ENCODE results near the gene LRP2BP. TPM values are rescaled to one million over a fixed set of nuclear protein-coding genes. Genes with fewer than 3 reads are reported as not detected.
A peak's percentile ranks its signal among the peaks of the same experiment; 100 is the strongest.

LRP2BP gene
- total and polyA plus RNA-seq, 12 donors: 1.0 to 6.1 (median 2.3) TPM

GRCh38 chr4:185435466-185435865 is 39.7 kb upstream of the LRP2BP start:
- no peak for TF ChIP-seq CTCF (IDR thresholded peaks at IDR 0.05)
- H3K27ac ChIP-seq: no peak overlapping the region
- no peak for ATAC-seq

GRCh38 chr4:185429660-185430059 is 33.9 kb upstream of the LRP2BP start:
- H3K36me3 ChIP-seq: no peaks in the 10 kb centered on the region
- H3K27ac ChIP-seq: no peak overlapping the region
- DNase-seq (no peak), ATAC-seq (no peak)
- H3K27me3 ChIP-seq: no peaks in the 10 kb centered on the region
- peaks cover 0 to 9% (median 8%) of the 10 kb centered on the region in 9 donors for H3K4me1 ChIP-seq
- intact Hi-C loops (cut with DNase I): loop anchor here in 4 of 10 donors (5.0 to 10.0 kb wide), 4 partner anchors 33 to 168 kb away; no protein-coding TSS in a partner anchor
- no peak for TF ChIP-seq CTCF (IDR thresholded peaks at IDR 0.05)
- 59 to 62% methylated on average over 5 of the region's 5 CpGs for WGBS, 2 donors
- no peaks in the 10 kb centered on the region for H3K9me3 ChIP-seq
- no peak overlapping the region for H3K4me3 ChIP-seq

More at GRCh38 chr4:185435466-185435865, 39.7 kb upstream of the LRP2BP start:
- intact Hi-C loops (cut with DNase I): no loop called here
- Histone ChIP-seq H3K9me3 (no peaks in the 10 kb centered on the region), H3K4me3 (no peak overlapping the region), H3K36me3 (no peaks in the 10 kb centered on the region), H3K4me1 (no peaks in the 10 kb centered on the region), H3K27me3 (peaks cover 0 to 4% (median 0%) of the 10 kb centered on the region in 7 donors)
- DNase-seq: no peak

GRCh38 chr4:185426960-185427688 is 31.4 kb upstream of the LRP2BP start:
- no peak overlapping the region for H3K27ac ChIP-seq
- no peak overlapping the region for H3K4me3 ChIP-seq
- ATAC-seq (no peak), DNase-seq (no peak)
- intact Hi-C loops (cut with DNase I): loop anchor here in 4 of 10 donors (2.0 to 10.0 kb wide), 5 partner anchors 35 to 170 kb away; partner anchors contain the start of gene CCDC110 (in 1 of the 4)
- 90 to 91% methylated on average over 22 of the region's 22 CpGs for WGBS, 2 donors
- H3K36me3 ChIP-seq: peaks cover 0 to 4% (median 0%) of the 10 kb centered on the region in 9 donors
- H3K4me1 ChIP-seq: peaks cover 0 to 34% (median 26%) of the 10 kb centered on the region in 9 donors
- H3K9me3 ChIP-seq: no peaks in the 10 kb centered on the region
- no peak for TF ChIP-seq CTCF (IDR thresholded peaks at IDR 0.05)
- no peaks in the 10 kb centered on the region for H3K27me3 ChIP-seq

- no peak for TF ChIP-seq CTCF (IDR thresholded peaks at IDR 0.05)
- Histone ChIP-seq H3K4me1 (peaks cover 0 to 48% (median 32%) of the 10 kb centered on the region in 9 donors), H3K27ac (peak within 1 kb of the TSS; percentile 89 to 97 (median 95)), H3K27me3 (no peaks in the 10 kb centered on the region), H3K9me3 (no peaks in the 10 kb centered on the region), H3K4me3 (peak within 1 kb of the TSS; percentile 50 to 89 (median 75)), H3K36me3 (peaks cover 0 to 17% (median 0%) of the 10 kb centered on the region in 9 donors)
- DNase-seq: peak; percentile 89 to 90
- intact Hi-C loops (cut with DNase I): loop anchor here in 5 of 10 donors (2.0 to 10.0 kb wide), 7 partner anchors 27 to 172 kb away; partner anchors contain the start of genes ANKRD37 (in 1 of the 5) and CCDC110 (in 1 of the 5)
- ATAC-seq: peak; percentile 97 to 99 (median 98)
- WGBS, 2 donors: 0 to 1% methylated on average over 66 of the region's 66 CpGs
Observed at GRCh38 chr4:185425647-185426352, 30.1 kb upstream of the LRP2BP start, which contains the start of gene UFSP2. TSS of gene UFSP2 (minus strand) at chr4:185425964. CDS start at chr4:185425868, 96 bp downstream.
